Colonic mucosa (tissue), 4 donors: ENCODE results near the gene ZNF343. TPM values are rescaled to one million over a fixed set of nuclear protein-coding genes. Genes with fewer than 3 reads are reported as not detected.

ENCODE experiments used
- DNase-seq: peaks from one replicate; pipeline ENCODE4 v3.0.0-alpha.2; 2020
- H3K27ac ChIP-seq: fragments of 200-600 bp; one replicate; pipeline ENCODE4 v1.8.0; 2021
- H3K27me3 ChIP-seq: fragments of 200-600 bp; one replicate; pipeline ENCODE4 v1.8.0; 2021
- H3K36me3 ChIP-seq: fragments of 200-600 bp; one replicate; pipeline ENCODE4 v1.8.0; 2021
- H3K4me1 ChIP-seq: fragments of 200-600 bp; one replicate; pipeline ENCODE4 v1.8.0; 2021; ENCODE audit warnings: mild to moderate bottlenecking
- H3K4me3 ChIP-seq: fragments of 200-600 bp; one replicate; pipeline ENCODE4 v1.8.0; 2021
- H3K9ac ChIP-seq, 2 donors: one replicate each; pipeline ENCODE4 v1.7.0; 2013; ENCODE audit warnings: control low read depth in 2 of 2, low read depth in 2 of 2, low read length in 2 of 2
- H3K9me3 ChIP-seq: fragments of 200-600 bp; one replicate; pipeline ENCODE4 v1.8.0; 2021
- intact Hi-C: fragments of 100-400 bp; cut with DNase I; formaldehyde crosslinking; loops from one replicate; pipeline ENCODE4 v1.14.1; 2022
- total RNA-seq, 2 donors: library from RNA; stranded (reverse); fragmentation: NEBNext Ultra II Directional in 1 of 2; extraction: Animal tissue kit (Norgen Biotek cat#: 25700) in 1 of 2; gene quantifications; one replicate each; pipeline ENCODE4 v1.2.1, GENCODE V29; 2021
- TF ChIP-seq, protein P1 (sequence below): fragments of 200-600 bp; IDR thresholded peaks from one replicate; pipeline ENCODE4 v1.8.0; 2022; ENCODE audit warnings: antibody characterized with exemption, mild to moderate bottlenecking
- donor health status: healthy.
- donor health status: DM: no; HTN: no; CAD: no.
- donor health status: DM: no; HTN: no; CAD: no.

Gene ZNF343
- total RNA-seq, 2 donors from 2014 or later = 6.5 to 8.5 TPM

DNA sequence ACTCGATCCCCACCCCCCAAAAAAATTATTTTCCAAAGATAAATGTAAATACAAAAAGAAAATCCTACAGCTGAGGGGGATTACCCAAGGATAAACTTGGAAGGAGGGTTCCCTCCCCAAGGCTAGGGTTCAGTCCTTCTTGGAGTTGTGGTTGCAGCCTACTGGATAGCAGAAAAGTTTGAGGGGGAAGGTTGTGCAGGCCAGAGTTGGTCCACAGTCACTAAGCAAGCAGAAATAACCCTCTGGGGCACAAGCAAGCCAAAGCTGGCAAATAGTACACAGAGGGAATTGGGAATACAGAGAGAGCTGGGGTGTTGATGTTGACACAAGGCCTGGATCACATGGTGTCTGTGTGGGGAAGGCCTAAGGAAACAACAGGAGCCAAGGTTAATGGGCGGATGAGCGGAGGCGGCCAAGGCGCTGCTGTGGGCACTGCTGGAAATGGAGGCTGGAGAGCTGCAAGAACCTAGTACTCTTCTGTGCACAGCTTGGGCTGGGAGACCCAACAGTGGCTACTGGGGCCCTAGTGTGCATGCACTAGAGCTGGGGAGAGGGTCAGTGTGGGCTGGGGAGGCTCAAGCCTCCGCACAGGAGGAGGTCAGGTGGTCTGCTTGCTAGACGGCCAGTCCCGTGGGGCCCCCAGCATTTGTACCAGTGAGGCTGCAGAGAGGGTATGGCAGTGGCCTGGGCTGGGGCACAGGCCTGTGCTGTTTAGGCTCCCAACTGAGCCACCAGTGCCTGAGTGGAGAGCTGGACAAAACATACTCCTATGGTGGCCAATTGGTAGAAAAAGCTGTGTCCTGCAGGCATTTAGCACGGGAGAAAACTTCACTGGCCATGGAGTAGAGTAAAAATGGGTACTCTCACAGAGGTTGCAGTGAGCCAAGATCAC, 32.6 kb downstream of the ZNF343 start:
- H3K9ac ChIP-seq = no peak overlapping the region
- no peaks in the 10 kb centered on the region for H3K9me3 ChIP-seq
- TF ChIP-seq, protein P1, sequence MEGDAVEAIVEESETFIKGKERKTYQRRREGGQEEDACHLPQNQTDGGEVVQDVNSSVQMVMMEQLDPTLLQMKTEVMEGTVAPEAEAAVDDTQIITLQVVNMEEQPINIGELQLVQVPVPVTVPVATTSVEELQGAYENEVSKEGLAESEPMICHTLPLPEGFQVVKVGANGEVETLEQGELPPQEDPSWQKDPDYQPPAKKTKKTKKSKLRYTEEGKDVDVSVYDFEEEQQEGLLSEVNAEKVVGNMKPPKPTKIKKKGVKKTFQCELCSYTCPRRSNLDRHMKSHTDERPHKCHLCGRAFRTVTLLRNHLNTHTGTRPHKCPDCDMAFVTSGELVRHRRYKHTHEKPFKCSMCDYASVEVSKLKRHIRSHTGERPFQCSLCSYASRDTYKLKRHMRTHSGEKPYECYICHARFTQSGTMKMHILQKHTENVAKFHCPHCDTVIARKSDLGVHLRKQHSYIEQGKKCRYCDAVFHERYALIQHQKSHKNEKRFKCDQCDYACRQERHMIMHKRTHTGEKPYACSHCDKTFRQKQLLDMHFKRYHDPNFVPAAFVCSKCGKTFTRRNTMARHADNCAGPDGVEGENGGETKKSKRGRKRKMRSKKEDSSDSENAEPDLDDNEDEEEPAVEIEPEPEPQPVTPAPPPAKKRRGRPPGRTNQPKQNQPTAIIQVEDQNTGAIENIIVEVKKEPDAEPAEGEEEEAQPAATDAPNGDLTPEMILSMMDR = no peak
- H3K27me3 ChIP-seq = no peaks in the 10 kb centered on the region
- no peak for DNase-seq
- H3K4me3 ChIP-seq = no peak overlapping the region
- intact Hi-C loops = no loop called here
- H3K36me3 ChIP-seq = no peaks in the 10 kb centered on the region
- H3K4me1 ChIP-seq = no peaks in the 10 kb centered on the region
- H3K27ac ChIP-seq = no peak overlapping the region

DNA sequence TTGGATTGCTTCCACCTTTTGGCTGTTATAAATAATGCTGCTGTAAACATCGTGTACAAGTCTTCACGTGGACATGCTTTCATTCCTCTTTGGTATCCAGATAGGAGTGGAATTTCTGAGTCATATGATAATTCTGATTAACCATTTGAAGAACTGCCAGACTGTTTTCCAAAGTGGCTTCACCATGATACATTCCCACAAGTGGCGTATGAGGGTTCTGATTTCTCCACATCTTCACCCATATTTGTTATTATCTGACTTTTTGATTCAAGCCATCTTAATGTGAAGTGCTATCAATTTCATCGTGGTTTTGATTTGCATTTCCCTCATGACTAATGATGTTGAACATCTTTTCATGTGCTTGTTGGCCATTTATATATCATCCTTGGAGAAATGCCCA, 35.2 kb downstream of the ZNF343 start:
- no peaks in the 10 kb centered on the region for H3K9me3 ChIP-seq
- H3K4me3 ChIP-seq = no peak overlapping the region
- H3K4me1 ChIP-seq = peaks cover 7% of the 10 kb centered on the region
- H3K9ac ChIP-seq = no peak overlapping the region
- TF ChIP-seq, protein P1 = no peak
- intact Hi-C loops = no loop called here
- no peaks in the 10 kb centered on the region for H3K36me3 ChIP-seq
- H3K27ac ChIP-seq = no peak overlapping the region
- DNase-seq = no peak
- H3K27me3 ChIP-seq = no peaks in the 10 kb centered on the region

DNA sequence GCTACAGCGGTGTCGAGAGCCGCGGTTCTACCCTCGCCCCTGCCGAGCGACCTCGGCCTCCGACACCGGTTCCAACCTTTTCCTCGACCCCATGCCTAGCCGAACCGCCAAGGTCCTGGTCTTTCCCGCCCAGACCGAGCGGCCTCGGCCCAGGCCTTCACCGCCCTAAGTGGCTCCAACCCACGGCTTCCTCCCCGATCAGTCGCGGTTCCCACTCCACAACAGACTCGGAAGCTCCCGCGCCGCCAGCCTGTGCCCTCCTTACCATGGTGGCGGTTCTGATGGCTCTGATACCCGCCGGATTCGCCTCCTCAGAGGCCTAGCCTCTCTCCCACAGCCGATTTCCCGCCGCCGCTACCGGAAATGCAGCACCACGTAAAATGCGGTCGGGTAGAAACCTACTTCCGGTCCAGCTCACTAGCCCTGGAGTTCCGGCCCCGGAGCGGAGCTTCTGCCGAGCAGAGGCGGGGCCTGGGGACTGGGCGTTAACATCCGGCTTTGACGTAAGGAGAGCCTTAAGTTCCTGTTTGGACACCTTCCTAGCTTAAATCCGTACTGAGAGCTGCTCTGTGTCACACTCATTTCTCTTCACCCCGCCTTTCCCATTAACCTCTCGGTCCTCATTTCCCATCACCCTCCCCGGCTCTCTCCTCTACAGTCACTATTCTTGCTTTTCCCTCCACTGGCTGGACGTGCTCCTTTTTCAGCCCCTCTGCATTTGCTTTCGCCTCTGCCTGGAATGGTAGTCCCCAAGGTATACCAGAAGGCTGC, 38.1 kb downstream of the ZNF343 start, which contains the start of gene SNRPB:
Gene SNRPB, minus strand, starts transcription at position 367 of the 771 bp plus-strand sequence. Its CDS starts 99 bp downstream, at position 268.
- H3K9ac ChIP-seq = peak within 1 kb of the TSS; percentile 79 to 95
- intact Hi-C loops = no loop called here
- peak within 1 kb of the TSS; percentile 94 for H3K27ac ChIP-seq
- no peaks in the 10 kb centered on the region for H3K36me3 ChIP-seq
- H3K9me3 ChIP-seq = no peaks in the 10 kb centered on the region
- peaks cover 7% of the 10 kb centered on the region for H3K4me1 ChIP-seq
- TF ChIP-seq, protein P1 = no peak
- peak; percentile 98 for DNase-seq
- H3K27me3 ChIP-seq = no peaks in the 10 kb centered on the region
- H3K4me3 ChIP-seq = peak within 1 kb of the TSS; percentile 96

GRCh38 chr20:2469991-2470422, 38.7 kb downstream of the ZNF343 start:
- TF ChIP-seq, protein P1 = no peak
- peak; percentile 54 for DNase-seq
- Histone ChIP-seq H3K27me3 (no peaks in the 10 kb centered on the region), H3K36me3 (no peaks in the 10 kb centered on the region), H3K27ac (peak overlapping the region; percentile 94), H3K4me3 (peak overlapping the region; percentile 96), H3K9me3 (no peaks in the 10 kb centered on the region), H3K4me1 (peaks cover 7% of the 10 kb centered on the region), H3K9ac (peak overlapping the region; percentile 79 to 95)
- intact Hi-C loops = no loop called here

DNA sequence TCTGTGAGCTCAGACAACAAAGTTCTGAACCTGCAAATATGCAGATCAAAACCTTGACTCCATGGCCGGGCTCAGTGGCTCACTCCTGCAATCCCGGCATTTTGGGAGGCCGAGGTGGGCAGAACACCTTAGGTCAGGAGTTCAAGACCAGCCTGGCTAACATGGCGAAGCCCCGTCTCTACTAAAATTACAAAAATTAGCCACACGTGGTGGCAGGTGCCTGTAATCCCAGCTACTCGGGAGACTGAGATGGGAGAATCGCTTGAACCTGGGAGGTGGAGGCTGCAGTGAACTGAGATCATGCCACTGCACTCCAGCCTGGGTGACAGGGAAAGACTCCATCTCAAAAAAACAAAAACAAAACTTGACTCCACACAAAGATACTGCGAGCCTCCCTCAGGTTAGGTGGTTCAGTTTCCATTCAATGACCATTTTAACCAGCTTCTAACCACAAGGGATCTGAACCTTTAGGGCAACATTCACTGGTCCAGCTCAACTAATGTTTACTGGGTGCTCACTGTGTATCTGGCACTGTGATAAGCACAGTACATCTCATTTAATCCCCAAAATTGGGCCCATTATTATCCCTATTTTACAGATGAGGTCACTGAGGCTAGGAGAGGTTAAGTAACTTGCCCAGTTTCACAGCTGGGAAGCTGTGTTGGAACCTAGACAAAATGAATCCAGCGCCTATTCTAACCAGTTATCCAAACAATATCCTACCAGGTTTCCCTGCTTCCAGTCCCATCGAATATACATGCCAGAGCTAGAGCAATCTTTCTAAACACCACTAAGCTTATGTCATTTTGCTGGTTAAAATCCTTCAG, 39.9 kb downstream of the ZNF343 start:
- TF ChIP-seq, protein P1 = no peak
- no peak for DNase-seq
- no peaks in the 10 kb centered on the region for H3K27me3 ChIP-seq
- H3K36me3 ChIP-seq = no peaks in the 10 kb centered on the region
- intact Hi-C loops = no loop called here
- H3K27ac ChIP-seq = no peak overlapping the region
- no peak overlapping the region for H3K4me3 ChIP-seq
- H3K4me1 ChIP-seq = peaks cover 7% of the 10 kb centered on the region
- no peak overlapping the region for H3K9ac ChIP-seq
- no peaks in the 10 kb centered on the region for H3K9me3 ChIP-seq
